ENCODE results near the gene VAC14. TPM values are rescaled to one million over a fixed set of nuclear protein-coding genes. Genes with fewer than 3 reads are reported as not detected.

The VAC14 gene
- total and polyA plus RNA-seq, 4 donors = 19.8 to 25.0 (median 24.7) TPM

DNA sequence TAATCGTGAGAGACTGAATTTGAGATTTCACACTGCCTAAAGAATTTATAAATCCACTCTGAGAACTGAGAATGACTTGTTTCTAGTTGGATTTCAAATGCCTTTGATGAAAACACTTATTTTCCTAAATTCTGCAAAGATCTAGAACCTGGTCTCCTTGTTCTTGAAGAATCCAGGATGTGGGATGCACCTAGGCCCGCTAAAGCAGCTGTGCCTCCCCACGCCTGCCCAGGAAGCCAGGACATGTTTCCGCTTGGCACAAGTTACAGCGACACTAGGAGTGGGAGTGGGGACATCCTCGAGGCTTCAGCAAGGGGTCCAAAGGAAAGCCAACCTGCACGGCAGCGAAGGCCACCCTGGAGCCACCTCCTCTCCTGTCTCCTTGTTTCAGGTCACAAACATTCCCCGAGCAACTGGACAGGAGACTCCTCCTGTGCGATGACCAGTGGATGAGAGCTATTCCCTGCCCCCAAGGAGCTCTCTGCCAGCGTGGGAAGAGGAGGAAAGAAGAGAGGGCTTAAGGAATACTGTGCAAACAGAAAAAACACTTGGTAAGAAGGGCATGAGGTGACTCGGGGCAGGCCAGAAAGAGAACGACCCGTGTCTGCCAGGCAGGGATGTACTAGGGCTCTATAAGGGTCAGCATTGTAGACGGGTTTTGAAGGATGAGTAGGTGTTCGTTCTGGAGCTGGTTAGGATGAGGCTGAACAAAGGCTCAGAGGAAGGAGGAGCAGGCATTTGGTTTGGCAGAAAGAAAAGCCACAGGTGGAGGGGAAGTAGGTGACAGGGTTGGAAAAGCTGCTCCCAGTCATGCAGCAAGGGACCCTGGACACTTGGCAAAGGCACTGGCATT lies 11.1 kb downstream of the VAC14 start:
- Histone ChIP-seq H3K9me3 (ENCODE audit: control insufficient read depth, low read length) (no peaks in the 10 kb centered on the region), H3K36me3 (ENCODE audit: control insufficient read depth in 1 of 2, insufficient read depth in 2 of 2, low read length in 1 of 2) (no peaks in the 10 kb centered on the region), H3K27ac (ENCODE audit: low read depth in 1 of 2, low read length in 2 of 2) (no peak overlapping the region), H3K4me3 (ENCODE audit: low read length in 2 of 2) (no peak overlapping the region), H3K27me3 (ENCODE audit: control insufficient read depth in 1 of 2, insufficient read depth in 2 of 2, low read length in 1 of 2) (no peaks in the 10 kb centered on the region), H3K4me1 (ENCODE audit: control insufficient read depth in 1 of 2, insufficient read depth in 2 of 2, low read length in 2 of 2) (no peaks in the 10 kb centered on the region)
- ATAC-seq (ENCODE audit: low FRiP score) (no peak), DNase-seq (no peak)
- intact Hi-C loops (cut with DNase I) = no loop called here
- WGBS, 2 donors = 81 to 85% methylated on average over 16 of the region's 16 CpGs

DNA sequence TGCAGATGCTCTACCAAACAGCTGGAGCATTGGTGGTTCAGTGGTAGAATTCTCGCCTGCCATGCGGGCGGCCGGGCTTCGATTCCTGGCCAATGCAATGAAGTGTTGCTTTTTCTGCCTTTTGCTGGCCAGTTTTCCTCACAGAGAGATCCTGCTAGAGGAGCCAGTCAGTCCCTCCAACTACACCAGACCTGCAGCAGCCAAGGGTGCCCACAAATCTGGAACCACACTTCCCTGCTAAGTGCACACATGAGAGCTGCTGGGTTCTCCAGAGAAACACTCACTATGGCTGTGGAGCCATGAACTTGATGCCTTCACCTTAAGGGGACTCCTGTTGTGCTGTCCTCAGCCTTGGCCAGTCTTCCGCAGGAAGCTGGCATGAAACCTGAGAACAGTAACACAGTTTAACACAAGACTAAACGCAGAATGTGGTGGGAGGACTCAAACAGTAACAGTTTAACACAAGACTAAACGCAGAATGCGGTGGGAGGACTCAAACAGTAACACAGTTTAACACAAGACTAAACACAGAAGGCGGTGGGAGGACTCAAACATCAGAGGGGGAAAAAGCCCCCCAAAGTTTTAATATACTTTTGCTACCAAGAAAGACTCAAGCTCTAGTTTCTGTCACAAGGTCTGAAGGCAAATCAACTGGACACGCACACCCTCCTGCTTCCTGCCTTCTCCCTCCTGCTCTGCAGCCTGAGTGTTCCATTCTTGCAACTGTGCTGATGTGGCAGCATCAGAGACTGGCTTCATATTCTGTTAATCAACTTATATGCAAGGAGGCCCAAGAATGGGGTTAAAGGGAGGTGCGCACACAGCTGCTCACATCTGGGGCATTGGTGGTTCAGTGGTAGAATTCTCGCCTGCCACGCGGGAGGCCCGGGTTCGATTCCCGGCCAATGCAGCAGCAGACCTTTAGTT lies 12.0 kb downstream of the VAC14 start:
- intact Hi-C loops (cut with DNase I) = no loop called here
- Histone ChIP-seq H3K27me3 (ENCODE audit: control insufficient read depth in 1 of 2, insufficient read depth in 2 of 2, low read length in 1 of 2) (no peaks in the 10 kb centered on the region), H3K9me3 (ENCODE audit: control insufficient read depth, low read length) (no peaks in the 10 kb centered on the region), H3K4me1 (ENCODE audit: control insufficient read depth in 1 of 2, insufficient read depth in 2 of 2, low read length in 2 of 2) (no peaks in the 10 kb centered on the region), H3K36me3 (ENCODE audit: control insufficient read depth in 1 of 2, insufficient read depth in 2 of 2, low read length in 1 of 2) (peaks cover 0 to under 1% of the 10 kb centered on the region in 2 donors), H3K4me3 (ENCODE audit: low read length in 2 of 2) (no peak overlapping the region), H3K27ac (ENCODE audit: low read depth in 1 of 2, low read length in 2 of 2) (no peak overlapping the region)
- peak; percentile 40 for ATAC-seq (ENCODE audit: low FRiP score)
- WGBS, 2 donors = 81 to 83% methylated on average over 18 of the region's 18 CpGs
- DNase-seq = no peak

DNA sequence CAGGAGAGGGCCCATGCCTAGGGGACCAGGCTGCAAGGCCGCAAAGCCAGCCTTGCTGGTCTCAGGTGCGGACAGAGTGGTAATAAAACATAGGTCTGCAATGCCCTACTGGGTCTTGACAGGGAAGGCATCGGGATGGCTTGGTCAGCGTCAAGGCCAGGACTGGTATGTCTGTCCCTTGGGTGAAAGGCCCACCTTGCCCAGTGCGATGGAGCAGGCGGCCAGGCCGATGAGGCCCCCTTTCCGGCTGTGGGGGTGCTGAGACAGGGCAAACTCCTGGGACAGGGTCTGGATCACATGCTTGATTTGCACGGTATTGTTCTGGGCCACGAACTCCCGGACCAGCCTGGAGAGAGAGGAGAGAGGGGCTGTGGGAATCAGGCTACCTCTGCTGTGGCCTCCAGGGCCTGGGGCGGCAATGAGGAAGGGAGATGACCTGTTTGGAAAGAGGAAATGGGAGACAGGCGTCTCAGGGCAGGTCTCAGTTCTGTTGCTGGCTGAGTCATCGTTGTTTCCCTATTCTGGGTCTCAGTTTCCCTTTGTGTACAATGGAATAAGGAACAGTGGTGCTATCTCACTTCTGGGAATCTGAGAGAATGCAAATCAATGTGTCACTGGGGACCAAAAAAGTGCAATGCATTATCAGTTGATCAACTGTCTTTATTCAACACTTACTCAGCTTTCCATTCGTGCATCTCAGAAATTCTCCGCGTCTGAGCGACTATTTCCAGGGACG lies 14.8 kb downstream of the VAC14 start:
- Histone ChIP-seq H3K9me3 (ENCODE audit: control insufficient read depth, low read length) (no peaks in the 10 kb centered on the region), H3K27me3 (ENCODE audit: control insufficient read depth in 1 of 2, insufficient read depth in 2 of 2, low read length in 1 of 2) (no peaks in the 10 kb centered on the region), H3K27ac (ENCODE audit: low read depth in 1 of 2, low read length in 2 of 2) (no peak overlapping the region), H3K36me3 (ENCODE audit: control insufficient read depth in 1 of 2, insufficient read depth in 2 of 2, low read length in 1 of 2) (peaks cover 0 to 3% of the 10 kb centered on the region in 2 donors), H3K4me3 (ENCODE audit: low read length in 2 of 2) (no peak overlapping the region), H3K4me1 (ENCODE audit: control insufficient read depth in 1 of 2, insufficient read depth in 2 of 2, low read length in 2 of 2) (no peaks in the 10 kb centered on the region)
- ATAC-seq (ENCODE audit: low FRiP score) = no peak
- WGBS, 2 donors = 92% methylated on average over 19 of the region's 19 CpGs
- intact Hi-C loops (cut with DNase I) = no loop called here
- peak in 1 of 2 donors; percentile 69 for DNase-seq

GRCh38 chr16:70784692-70785555 lies 16.0 kb downstream of the VAC14 start:
- intact Hi-C loops (cut with DNase I) = no loop called here
- Histone ChIP-seq H3K4me3 (ENCODE audit: low read length in 2 of 2) (no peak overlapping the region), H3K9me3 (ENCODE audit: control insufficient read depth, low read length) (no peaks in the 10 kb centered on the region), H3K27me3 (ENCODE audit: control insufficient read depth in 1 of 2, insufficient read depth in 2 of 2, low read length in 1 of 2) (no peaks in the 10 kb centered on the region), H3K4me1 (ENCODE audit: control insufficient read depth in 1 of 2, insufficient read depth in 2 of 2, low read length in 2 of 2) (no peaks in the 10 kb centered on the region), H3K36me3 (ENCODE audit: control insufficient read depth in 1 of 2, insufficient read depth in 2 of 2, low read length in 1 of 2) (peaks cover 0 to 5% of the 10 kb centered on the region in 2 donors), H3K27ac (ENCODE audit: low read depth in 1 of 2, low read length in 2 of 2) (no peak overlapping the region)
- DNase-seq (no peak), ATAC-seq (ENCODE audit: low FRiP score) (no peak)
- 91 to 92% methylated on average over 21 of the region's 21 CpGs for WGBS, 2 donors

DNA sequence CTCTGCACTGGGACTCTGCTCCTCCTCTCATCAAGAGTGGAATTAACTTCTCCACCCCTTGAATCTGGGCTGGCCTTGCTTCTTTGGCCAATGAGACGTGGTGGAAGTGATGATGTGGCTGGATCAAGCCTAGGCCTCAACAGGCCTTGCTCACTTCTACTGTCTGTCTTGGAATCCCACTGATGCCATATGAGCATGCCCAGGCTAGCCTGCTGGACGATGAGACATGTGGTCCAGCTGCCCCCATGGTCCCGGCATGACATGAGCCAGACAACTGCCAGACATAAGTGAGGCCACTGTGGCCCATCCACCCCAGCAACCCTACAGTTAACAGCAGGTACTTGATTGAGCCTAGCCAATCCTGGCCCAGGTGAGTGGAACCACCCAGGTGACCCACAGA lies 18.7 kb downstream of the VAC14 start:
- no peak overlapping the region for H3K4me3 ChIP-seq (ENCODE audit: low read length in 2 of 2)
- ATAC-seq (ENCODE audit: low FRiP score) = no peak
- H3K27me3 ChIP-seq (ENCODE audit: control insufficient read depth in 1 of 2, insufficient read depth in 2 of 2, low read length in 1 of 2) = no peaks in the 10 kb centered on the region
- H3K27ac ChIP-seq (ENCODE audit: low read depth in 1 of 2, low read length in 2 of 2) = no peak overlapping the region
- 96 to 98% methylated on average over 3 of the region's 3 CpGs for WGBS, 2 donors
- no peaks in the 10 kb centered on the region for H3K4me1 ChIP-seq (ENCODE audit: control insufficient read depth in 1 of 2, insufficient read depth in 2 of 2, low read length in 2 of 2)
- DNase-seq = no peak
- H3K9me3 ChIP-seq (ENCODE audit: control insufficient read depth, low read length) = no peaks in the 10 kb centered on the region
- intact Hi-C loops (cut with DNase I) = no loop called here
- peaks cover 0 to 5% of the 10 kb centered on the region in 2 donors for H3K36me3 ChIP-seq (ENCODE audit: control insufficient read depth in 1 of 2, insufficient read depth in 2 of 2, low read length in 1 of 2)

GRCh38 chr16:70781800-70782199 lies 19.2 kb downstream of the VAC14 start:
- 96 to 98% methylated on average over 14 of the region's 14 CpGs for WGBS, 2 donors
- ATAC-seq (ENCODE audit: low FRiP score) (peak; percentile 4), DNase-seq (peak in 1 of 2 donors; percentile 55)
- no peak overlapping the region for H3K27ac ChIP-seq (ENCODE audit: low read depth in 1 of 2, low read length in 2 of 2)
- H3K36me3 ChIP-seq (ENCODE audit: control insufficient read depth in 1 of 2, insufficient read depth in 2 of 2, low read length in 1 of 2) = peaks cover 0 to 5% of the 10 kb centered on the region in 2 donors
- no peaks in the 10 kb centered on the region for H3K27me3 ChIP-seq (ENCODE audit: control insufficient read depth in 1 of 2, insufficient read depth in 2 of 2, low read length in 1 of 2)
- no peaks in the 10 kb centered on the region for H3K4me1 ChIP-seq (ENCODE audit: control insufficient read depth in 1 of 2, insufficient read depth in 2 of 2, low read length in 2 of 2)
- intact Hi-C loops (cut with DNase I) = no loop called here
- H3K4me3 ChIP-seq (ENCODE audit: low read length in 2 of 2) = no peak overlapping the region
- no peaks in the 10 kb centered on the region for H3K9me3 ChIP-seq (ENCODE audit: control insufficient read depth, low read length)

- H3K36me3 ChIP-seq (ENCODE audit: control insufficient read depth in 1 of 2, insufficient read depth in 2 of 2, low read length in 1 of 2) = peaks cover 0 to 5% of the 10 kb centered on the region in 2 donors
- ATAC-seq (ENCODE audit: low FRiP score) (no peak), DNase-seq (no peak)
- WGBS, 2 donors = 94 to 96% methylated on average over 10 of the region's 10 CpGs
- H3K9me3 ChIP-seq (ENCODE audit: control insufficient read depth, low read length) = no peaks in the 10 kb centered on the region
- no peaks in the 10 kb centered on the region for H3K4me1 ChIP-seq (ENCODE audit: control insufficient read depth in 1 of 2, insufficient read depth in 2 of 2, low read length in 2 of 2)
- intact Hi-C loops (cut with DNase I) = no loop called here
- H3K27ac ChIP-seq (ENCODE audit: low read depth in 1 of 2, low read length in 2 of 2) = no peak overlapping the region
- no peak overlapping the region for H3K4me3 ChIP-seq (ENCODE audit: low read length in 2 of 2)
- no peaks in the 10 kb centered on the region for H3K27me3 ChIP-seq (ENCODE audit: control insufficient read depth in 1 of 2, insufficient read depth in 2 of 2, low read length in 1 of 2)
Measured at GRCh38 chr16:70780546-70780945, 20.4 kb downstream of the VAC14 start.

Measured in aorta (tissue), 5 donors.